Glomerular visceral epithelial cell (primary cell): Measurements from ENCODE around the gene TMEM266.
A peak's percentile ranks its signal among the peaks of the same experiment; 100 is the strongest.

Experiments used
- DNase-seq: peaks from one replicate; pipeline ENCODE4 v3.0.0-alpha.2; 2016; ENCODE audit errors: extremely low spot score

TMEM266 gene

GRCh38 chr15:76127880-76128279 lies 68.1 kb downstream of the TMEM266 start:
- no peak for DNase-seq

- DNase-seq, result no peak
These were observed 74.8 kb downstream of the TMEM266 start for GRCh38 chr15:76134537-76134936.

- DNase-seq, result no peak
These were observed 75.7 kb downstream of the TMEM266 start for GRCh38 chr15:76135516-76135915.

GRCh38 chr15:76138436-76138835 lies 78.7 kb downstream of the TMEM266 start:
- DNase-seq, result no peak

GRCh38 chr15:76139368-76140073 lies 79.7 kb downstream of the TMEM266 start:
- DNase-seq, result peak; percentile 72

GRCh38 chr15:76140074-76140464 lies 80.3 kb downstream of the TMEM266 start:
- DNase-seq, result no peak

- no peak for DNase-seq
These were observed 87.0 kb downstream of the TMEM266 start for GRCh38 chr15:76146812-76147211.

GRCh38 chr15:76147906-76148570 lies 88.3 kb downstream of the TMEM266 start:
- peak; percentile 49 for DNase-seq

GRCh38 chr15:76149291-76149915 lies 89.6 kb downstream of the TMEM266 start:
- no peak for DNase-seq

GRCh38 chr15:76150513-76150912 lies 90.7 kb downstream of the TMEM266 start:
- DNase-seq, result no peak

GRCh38 chr15:76150971-76151598 lies 91.3 kb downstream of the TMEM266 start:
- DNase-seq, result peak; percentile 77

- no peak for DNase-seq
These were observed 91.8 kb downstream of the TMEM266 start for GRCh38 chr15:76151599-76151974.

GRCh38 chr15:76152197-76152596 lies 92.4 kb downstream of the TMEM266 start:
- no peak for DNase-seq

- no peak for DNase-seq
These were observed 93.7 kb downstream of the TMEM266 start for GRCh38 chr15:76153241-76154197.

- DNase-seq, result no peak
These were observed 95.9 kb downstream of the TMEM266 start for GRCh38 chr15:76155731-76156130.

GRCh38 chr15:76158226-76158625 lies 98.4 kb downstream of the TMEM266 start:
- no peak for DNase-seq

- no peak for DNase-seq
These were observed 99.0 kb downstream of the TMEM266 start for GRCh38 chr15:76158815-76159214.

- no peak for DNase-seq
These were observed 99.5 kb downstream of the TMEM266 start for GRCh38 chr15:76159282-76159681.

GRCh38 chr15:76160426-76161152 lies 100.8 kb downstream of the TMEM266 start:
- no peak for DNase-seq

- no peak for DNase-seq
These were observed 101.6 kb downstream of the TMEM266 start for GRCh38 chr15:76161153-76162035.
